Activated naive CD4-positive, alpha-beta T cell treated with anti-CD3 and anti-CD28 coated beads, Interleukin-2, amount 50 U/mL, for 72 hours (primary cell): ENCODE measurements around the gene C19orf73. TPM values are rescaled to one million over a fixed set of nuclear protein-coding genes. Genes with fewer than 3 reads are reported as not detected.
"Not testable (repeated sequence)": the region's sequence is repeated elsewhere in the genome, so short reads cannot be mapped to it uniquely, and the experiment has no call there.

Experiments
- ATAC-seq, 2 donors: fragments of 150-1000 bp; cut with Tn5 transposase; 2 replicates each; pipeline ENCODE4 v1.10.0; 2021; ENCODE audit warnings: mild to moderate bottlenecking in 2 of 2, moderate library complexity in 2 of 2
- DNase-seq, 2 donors: peaks; one replicate each; pipeline ENCODE4 v3.0.0; 2021 to 2022; ENCODE audit warnings: low spot score in 2 of 2
- H3K27ac Mint-ChIP-seq, 2 donors: one replicate each; pipeline ENCODE4 v1.8.0; 2022; ENCODE audit warnings: mild to moderate bottlenecking in 2 of 2, mixed read lengths in 2 of 2
- H3K36me3 Mint-ChIP-seq, 2 donors: one replicate each; pipeline ENCODE4 v1.8.0; 2022; ENCODE audit warnings: mixed read lengths in 2 of 2
- H3K9me3 Mint-ChIP-seq, 2 donors: one replicate each; pipeline ENCODE4 v1.8.0; 2022; ENCODE audit warnings: mixed read lengths in 2 of 2
- total RNA-seq, 2 donors: library from RNA; stranded (reverse); gene quantifications; one replicate each; pipeline ENCODE4 v1.2.3, GENCODE V29; 2022

The C19orf73 gene
- total RNA-seq, 2 donors from 2014 or later: 1.1 TPM

DNA sequence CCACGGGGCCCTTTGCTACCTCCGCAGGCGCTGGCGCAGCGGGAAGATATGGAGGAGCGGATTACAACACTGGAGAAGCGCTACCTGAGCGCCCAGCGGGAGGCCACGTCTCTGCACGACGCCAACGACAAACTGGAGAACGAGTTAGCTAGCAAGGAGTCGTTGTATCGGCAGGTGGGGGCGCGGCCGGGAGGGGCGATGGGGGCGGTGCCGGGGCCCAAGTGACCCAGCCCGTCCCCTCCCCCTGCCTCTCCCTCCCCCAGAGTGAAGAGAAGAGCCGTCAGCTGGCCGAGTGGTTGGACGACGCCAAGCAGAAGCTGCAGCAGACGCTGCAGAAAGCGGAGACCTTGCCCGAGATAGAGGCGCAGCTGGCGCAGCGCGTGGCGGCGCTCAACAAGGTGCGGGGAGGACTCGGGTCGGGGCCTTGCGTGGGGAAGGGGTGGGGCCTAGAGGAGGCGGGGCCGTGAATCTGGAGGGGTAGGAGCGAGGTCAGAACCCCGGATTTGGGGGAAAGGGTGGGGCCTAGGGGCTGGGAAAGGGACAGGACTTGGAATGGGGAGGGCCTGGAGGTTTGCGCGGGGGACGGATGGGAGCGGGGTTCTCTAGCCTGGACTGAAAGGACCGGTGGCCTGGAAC is 14.1 kb upstream of the C19orf73 start:
- Mint-ChIP-seq H3K9me3 (peaks cover 0 to 7% of the 10 kb centered on the region in 2 donors), H3K36me3 (peaks cover 0 to 12% of the 10 kb centered on the region in 2 donors), H3K27ac (no peak overlapping the region)
- peak; percentile 3 to 53 for ATAC-seq
- no peak for DNase-seq

DNA sequence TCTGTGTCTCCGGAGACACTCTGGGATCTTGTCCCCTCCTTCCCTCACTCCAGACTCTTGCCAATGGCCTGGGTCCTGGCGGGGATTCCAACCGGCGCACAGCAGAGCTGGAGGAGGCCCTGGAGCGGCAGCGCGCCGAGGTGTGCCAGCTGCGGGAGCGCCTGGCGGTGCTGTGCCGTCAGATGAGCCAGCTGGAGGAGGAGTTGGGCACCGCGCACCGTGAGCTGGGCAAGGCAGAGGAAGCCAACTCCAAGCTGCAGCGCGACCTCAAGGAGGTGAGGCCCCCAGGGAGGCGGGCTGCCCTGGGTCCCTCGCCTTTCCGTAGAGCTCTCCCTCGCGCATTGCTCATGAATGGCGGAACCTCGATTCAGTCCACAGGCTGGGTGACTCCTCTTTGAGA is 11.4 kb upstream of the C19orf73 start:
- ATAC-seq: no peak

DNA sequence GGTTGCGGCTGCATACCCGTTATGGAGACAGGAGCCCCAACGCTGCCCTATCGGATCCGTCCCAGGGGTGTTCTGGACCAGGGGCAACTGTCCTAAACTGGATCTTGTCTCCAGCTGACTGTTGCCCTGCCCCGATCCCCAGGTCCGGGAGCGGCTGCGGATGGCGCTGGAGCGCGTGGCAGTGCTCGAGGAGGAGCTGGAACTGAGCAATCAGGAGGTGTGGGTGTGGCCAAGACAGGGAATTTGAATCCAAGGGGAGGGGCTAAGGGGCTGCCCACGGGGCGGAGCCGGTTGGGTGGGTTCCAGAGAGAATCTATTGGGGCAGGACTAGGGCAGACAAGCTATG is 10.3 kb upstream of the C19orf73 start:
- ATAC-seq (no peak), DNase-seq (no peak)
- Mint-ChIP-seq H3K36me3 (peaks cover 0 to 7% of the 10 kb centered on the region in 2 donors), H3K27ac (no peak overlapping the region), H3K9me3 (peaks cover 0 to 7% of the 10 kb centered on the region in 2 donors)

More for the DNA sequence above, 11.4 kb upstream of the C19orf73 start:
- DNase-seq: no peak
- Mint-ChIP-seq H3K36me3 (peaks cover 0 to 16% of the 10 kb centered on the region in 2 donors), H3K9me3 (peaks cover 0 to 7% of the 10 kb centered on the region in 2 donors), H3K27ac (no peak overlapping the region)

DNA sequence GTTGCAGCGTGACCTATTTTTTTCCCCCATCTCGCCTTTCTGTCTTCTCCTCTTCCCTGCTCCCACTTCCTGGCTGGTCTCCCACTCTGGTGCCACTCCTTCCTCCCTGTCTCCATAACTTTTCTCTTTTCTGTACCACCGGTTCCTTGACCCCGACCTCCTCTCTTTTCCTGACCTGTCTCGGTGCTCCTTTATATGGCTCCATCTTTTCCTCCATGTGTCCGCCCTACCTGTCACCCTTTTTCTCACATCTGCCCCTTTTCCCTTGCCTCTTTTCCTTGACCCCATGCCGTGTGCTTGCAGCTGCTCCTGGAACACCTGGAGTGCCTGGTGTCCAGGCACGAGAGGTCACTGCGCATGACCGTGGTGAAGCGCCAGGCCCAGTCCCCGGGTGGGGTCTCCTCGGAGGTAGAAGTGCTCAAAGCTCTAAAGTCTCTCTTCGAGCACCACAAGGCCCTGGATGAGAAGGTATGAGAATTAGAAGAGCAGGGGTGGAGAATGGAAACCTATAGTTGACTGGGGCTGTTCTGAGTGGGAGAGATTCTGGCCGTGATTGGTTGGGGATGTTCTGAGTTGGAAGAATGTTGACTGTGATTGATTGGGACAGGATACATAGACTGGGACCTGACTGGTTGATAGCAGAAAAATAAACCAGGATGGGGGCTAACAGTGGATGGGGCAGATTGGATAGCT is 9.7 kb upstream of the C19orf73 start:
- ATAC-seq (no peak), DNase-seq (no peak)
- peaks cover 0 to 7% of the 10 kb centered on the region in 2 donors for H3K9me3 Mint-ChIP-seq
- H3K36me3 Mint-ChIP-seq: peaks cover 0 to 7% of the 10 kb centered on the region in 2 donors
- peak overlapping the region in 1 of 2 donors; percentile 35 for H3K27ac Mint-ChIP-seq

DNA sequence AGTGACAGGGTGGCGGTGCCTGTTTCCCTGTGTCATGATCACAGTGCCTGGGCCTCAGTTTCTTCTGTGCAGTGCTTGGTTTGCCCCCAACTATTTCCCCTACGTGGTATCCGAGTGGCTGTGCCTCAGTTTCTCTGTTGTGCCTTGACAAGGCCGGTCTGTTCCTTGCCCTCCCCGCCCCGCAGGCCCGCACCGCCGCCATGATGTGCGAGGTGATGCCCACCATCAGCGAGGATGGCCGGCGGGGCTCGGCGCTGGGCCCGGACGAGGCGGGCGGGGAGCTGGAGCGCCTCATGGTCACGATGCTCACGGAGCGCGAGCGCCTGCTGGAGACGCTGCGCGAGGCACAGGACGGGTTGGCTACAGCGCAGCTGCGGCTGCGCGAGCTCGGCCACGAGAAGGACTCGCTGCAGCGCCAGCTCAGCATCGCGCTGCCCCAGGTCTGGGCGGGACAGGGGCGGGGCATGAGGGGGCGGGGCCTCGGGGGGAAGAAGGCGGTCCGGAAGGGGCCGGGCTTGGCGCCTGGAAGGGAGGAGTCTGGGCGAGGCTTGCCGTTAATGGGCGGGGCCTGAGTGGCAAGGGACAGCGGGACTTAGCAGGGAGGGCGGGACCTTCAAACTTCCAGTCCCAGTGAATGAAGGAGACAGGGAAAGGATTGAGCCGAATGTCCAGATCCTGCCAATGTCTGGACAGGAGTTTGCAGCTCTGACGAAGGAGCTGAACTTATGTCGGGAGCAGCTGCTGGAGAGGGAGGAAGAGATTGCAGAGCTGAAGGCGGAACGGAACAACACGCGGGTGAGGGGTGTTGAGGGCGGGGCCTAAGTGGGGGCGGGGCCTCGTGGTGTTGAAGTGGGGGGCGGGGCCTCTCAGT is 9.0 kb upstream of the C19orf73 start:
- Mint-ChIP-seq H3K9me3 (peaks cover 0 to 7% of the 10 kb centered on the region in 2 donors), H3K27ac (peak overlapping the region; percentile 35 to 92), H3K36me3 (peaks cover 0 to 7% of the 10 kb centered on the region in 2 donors)
- peak; percentile 94 to 96 for ATAC-seq
- DNase-seq: peak; percentile 95 to 97

DNA sequence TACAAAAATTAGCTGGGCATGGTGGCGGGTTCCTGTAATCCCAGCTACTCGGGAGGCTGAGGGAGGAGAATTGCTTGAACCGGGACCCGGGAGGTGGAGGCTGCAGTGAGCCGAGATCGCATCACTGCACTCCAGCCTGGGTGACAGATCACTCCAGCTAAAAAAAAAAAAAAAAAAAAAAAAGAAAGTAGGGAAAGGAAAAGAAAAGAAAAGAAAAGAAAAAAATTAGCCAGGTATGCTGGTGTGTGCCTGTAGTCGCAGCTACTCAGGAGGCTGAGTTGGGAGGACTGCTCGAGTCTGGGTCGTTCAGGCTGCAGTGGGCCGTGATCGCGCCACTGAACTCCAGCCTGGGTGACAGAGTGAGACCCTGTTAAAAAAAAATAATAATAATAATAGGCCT is 8.3 kb upstream of the C19orf73 start:
- not testable (repeated sequence) for H3K36me3 Mint-ChIP-seq, H3K27ac Mint-ChIP-seq, DNase-seq, ATAC-seq, H3K9me3 Mint-ChIP-seq

DNA sequence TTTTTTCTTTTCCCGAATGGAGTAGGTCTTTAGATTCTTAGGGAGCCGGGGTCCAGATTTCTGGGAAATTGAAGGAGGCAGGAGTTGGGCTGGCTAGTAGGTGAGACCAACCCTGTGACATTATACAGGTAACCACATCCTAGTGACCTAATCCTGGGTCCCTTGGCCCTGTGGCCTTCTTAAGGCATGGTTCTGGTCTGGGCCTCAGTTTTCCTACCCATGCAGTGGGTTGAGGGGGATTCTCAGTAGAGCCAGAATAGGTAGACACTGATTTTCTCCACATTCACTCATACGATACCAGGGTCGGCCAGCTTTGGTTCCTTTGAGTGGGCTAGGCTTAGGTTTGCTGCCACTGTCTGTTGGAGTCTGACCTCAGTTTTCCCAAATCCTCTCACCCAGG is 7.6 kb upstream of the C19orf73 start:
- no peak overlapping the region for H3K27ac Mint-ChIP-seq
- peaks cover 0 to 7% of the 10 kb centered on the region in 2 donors for H3K36me3 Mint-ChIP-seq
- H3K9me3 Mint-ChIP-seq: peaks cover 0 to 7% of the 10 kb centered on the region in 2 donors
- ATAC-seq (no peak), DNase-seq (no peak)

DNA sequence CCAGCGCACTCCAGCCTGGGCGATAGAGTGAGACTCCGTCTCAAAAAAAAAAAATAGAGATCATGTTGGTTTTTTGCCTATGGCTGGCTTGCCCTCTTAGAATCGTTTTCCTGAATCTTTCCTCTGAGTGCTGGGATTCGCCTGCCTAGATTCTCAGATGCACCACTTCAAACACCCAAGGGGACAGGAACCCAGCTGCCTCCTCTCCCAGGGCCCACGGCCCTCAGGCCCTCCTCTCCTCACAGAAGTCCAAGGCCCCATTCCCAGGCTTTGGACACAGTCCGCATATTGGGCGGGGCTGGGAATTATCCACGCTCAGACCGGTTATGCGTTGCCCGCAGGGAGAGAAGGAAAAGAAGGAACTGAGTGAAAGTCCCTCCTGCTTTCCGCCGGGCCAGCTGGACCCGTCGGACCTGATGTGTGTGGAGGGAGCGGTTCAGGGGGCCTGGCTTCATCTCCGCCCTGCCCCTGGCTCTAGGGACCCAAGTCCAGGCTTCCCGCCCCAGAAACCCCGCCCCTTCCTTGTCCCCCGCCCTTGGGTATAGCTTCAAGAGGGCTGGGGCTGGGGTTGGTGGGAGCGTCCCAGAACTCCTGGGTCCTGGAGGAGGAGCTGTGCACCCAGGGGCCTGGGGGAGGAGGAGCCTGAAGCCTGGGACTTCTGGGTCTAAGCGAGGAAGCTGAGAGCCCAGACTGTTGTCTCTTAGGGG is 6.2 kb upstream of the C19orf73 start:
- no peak for DNase-seq
- Mint-ChIP-seq H3K27ac (no peak overlapping the region), H3K9me3 (peaks cover 0 to 7% of the 10 kb centered on the region in 2 donors), H3K36me3 (peaks cover 0 to 7% of the 10 kb centered on the region in 2 donors)
- ATAC-seq: no peak

DNA sequence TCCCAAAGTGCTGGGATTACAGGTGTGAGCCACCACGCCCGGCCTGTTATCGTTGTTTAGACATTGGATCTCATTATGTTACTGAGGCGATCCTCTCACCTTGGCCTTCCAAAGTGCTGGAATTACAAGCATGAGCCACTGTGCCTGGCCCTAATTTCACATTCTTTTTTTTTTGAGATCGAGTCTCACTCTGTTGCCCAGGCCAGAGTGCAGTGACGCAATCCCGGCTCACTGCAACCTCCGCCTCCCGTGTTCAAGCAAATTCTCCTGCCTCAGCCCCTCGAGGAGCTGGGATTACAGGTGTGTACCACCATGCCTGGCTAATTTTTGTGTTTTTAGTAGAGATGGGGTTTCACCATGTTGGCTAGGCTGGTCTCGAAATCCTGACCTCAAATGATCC is 4.3 kb upstream of the C19orf73 start:
- H3K36me3 Mint-ChIP-seq, ATAC-seq, DNase-seq, H3K27ac Mint-ChIP-seq, H3K9me3 Mint-ChIP-seq: not testable (repeated sequence)

DNA sequence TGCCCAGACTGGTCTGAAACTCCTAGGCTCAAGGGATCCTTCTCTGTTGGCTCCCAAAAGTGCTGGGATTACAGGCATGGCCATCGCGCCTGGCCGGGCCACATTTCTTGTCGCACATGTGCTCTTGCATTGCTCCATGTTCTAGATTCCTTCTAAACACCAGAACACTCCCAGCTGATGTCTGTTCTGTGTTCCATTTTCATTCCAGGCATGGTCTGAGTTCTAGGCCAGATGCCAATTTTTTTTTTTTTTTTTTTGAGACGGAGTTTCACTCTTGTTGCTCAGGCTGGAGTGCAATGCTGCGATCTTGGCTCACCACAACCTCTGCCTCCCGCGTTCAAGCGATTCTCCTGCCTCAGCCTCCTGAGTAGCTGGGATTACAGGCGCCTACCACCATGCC is 2.9 kb upstream of the C19orf73 start:
- DNase-seq, H3K27ac Mint-ChIP-seq, H3K9me3 Mint-ChIP-seq, H3K36me3 Mint-ChIP-seq, ATAC-seq: not testable (repeated sequence)

DNA sequence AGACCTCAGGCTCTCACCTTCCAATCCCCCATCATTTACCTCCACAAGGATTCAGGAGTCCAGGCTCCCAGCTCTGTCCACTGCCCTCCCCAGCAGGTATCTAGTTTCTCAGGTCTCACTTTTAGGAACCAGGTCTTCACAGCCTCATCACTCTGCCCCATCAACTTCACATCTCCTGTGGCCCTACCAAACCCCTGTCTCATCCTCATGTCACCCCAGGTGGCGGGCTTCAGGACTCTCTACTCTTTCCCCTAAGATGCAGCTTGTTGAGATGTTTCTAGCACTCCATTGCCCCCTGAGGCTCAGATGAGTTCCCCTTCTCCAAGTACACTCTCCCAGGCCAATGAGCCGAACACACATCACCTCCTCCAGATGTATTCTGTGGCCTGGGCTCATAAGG is 1.9 kb upstream of the C19orf73 start:
- DNase-seq (no peak), ATAC-seq (no peak)
- no peak overlapping the region for H3K27ac Mint-ChIP-seq
- no peaks in the 10 kb centered on the region for H3K9me3 Mint-ChIP-seq
- no peaks in the 10 kb centered on the region for H3K36me3 Mint-ChIP-seq

DNA sequence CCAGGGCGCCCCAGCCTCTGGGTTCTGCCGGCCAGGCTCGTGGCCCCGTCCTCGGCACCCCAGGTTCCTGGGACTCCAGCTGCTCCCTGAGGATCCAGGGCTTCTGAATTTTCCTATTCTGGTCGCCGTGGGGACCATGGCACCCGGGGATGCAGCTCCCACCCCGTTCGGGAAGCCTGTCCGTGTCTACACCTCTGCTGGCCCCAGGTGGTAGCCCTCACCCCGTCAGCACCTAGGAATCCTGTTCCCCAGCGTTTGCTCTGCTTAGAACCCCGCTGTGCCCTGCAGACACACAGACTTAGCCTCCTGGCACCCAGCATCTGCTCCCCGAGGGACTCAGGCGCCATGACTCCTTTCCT is 1.4 kb upstream of the C19orf73 start:
- Mint-ChIP-seq H3K27ac (no peak overlapping the region), H3K9me3 (no peaks in the 10 kb centered on the region), H3K36me3 (no peaks in the 10 kb centered on the region)
- ATAC-seq: no peak
- no peak for DNase-seq

DNA sequence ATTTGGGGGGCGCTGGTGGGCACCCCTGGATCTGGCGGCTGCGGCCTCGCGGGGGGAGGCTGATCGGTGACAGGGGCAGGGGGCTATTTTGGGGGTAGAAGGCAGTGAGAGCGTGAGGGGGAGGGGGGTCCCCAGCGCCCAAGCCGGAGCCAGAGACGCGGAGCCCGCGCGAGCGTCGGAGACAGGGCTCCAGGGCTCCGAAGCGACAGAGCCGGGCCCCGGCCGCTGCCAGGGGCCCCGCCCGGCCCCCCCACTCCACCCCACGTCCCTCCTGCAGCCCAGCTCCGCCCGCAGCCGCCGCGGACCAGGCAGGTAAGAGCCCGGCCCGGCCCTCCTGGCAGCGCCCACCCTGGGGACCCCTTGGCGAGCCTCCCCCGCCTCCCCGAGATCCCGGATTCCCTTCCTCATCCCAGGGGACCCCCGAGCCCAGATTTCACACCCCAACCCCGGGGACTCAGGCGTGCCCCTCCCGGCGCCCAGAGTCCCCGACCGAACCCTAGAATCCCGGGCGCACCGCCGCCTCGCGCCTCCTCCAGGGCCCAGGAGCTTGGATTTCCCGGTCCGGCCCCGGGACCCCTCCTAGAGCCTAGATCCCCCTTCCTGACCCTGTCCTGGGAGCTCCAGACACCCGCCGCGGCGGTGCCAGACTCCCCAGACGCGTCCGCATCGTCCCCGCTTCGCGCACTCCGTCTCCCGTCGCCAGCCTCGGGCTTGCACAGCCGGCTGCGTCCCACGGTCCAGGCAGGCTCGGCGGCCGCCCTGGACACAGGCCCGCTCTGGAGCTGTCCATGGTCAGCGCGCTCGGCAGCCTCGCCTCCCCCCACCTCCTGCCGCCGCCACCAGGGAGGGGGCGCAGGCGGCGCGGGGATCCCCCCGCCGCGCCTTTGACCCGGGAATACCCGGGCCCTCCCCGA is 725 bp upstream of the C19orf73 start, which contains the start of gene PPFIA3:
PPFIA3 (plus strand) TSS at position 134 of the 914 bp plus-strand sequence. CDS start 8,330 bp downstream, outside the sequence.
- ATAC-seq (no peak), DNase-seq (no peak)
- Mint-ChIP-seq H3K9me3 (no peaks in the 10 kb centered on the region), H3K27ac (peak within 1 kb of the TSS; percentile 90 to 96), H3K36me3 (no peaks in the 10 kb centered on the region)

DNA sequence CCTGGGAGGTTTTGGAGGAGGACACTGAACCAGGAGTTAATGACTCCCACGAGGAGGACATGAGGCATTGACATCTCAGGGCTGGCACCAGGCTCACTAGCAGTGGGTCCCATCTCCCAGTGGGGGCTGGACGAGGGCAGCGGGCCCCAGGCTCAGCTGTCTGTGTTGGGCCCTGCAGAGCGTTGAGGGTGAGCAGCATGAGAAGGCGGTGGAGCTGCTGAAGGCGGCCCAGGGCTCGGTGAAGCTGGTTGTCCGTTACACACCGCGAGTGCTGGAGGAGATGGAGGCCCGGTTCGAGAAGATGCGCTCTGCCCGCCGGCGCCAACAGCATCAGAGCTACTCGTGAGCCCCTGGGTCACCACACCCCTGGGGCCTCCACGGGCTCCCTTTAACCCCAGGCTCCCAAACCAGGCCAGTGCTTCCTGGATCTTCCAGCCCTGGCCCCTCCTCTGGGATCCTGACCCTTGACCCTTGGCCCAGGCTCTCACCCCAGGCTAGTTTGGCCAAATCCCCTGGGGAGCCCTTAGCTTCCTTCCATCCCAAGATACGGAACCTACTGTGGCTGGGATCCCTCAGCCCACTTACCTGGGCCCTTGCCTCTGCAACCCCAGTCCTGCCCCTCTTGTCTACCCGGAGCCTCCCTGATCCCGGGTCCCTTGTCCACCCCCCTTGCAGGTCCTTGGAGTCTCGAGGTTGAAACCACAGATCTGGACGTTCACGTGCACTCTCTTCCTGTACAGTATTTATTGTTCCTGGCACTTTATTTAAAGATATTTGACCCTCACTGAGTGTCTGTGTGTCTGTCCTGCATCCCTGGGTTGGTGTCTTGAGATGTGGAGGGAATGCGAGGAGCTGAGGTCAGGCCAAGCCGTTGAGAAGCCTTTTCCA is 1.0 kb downstream of the C19orf73 start:
- no peak for DNase-seq
- ATAC-seq: no peak
- Mint-ChIP-seq H3K36me3 (no peaks in the 10 kb centered on the region), H3K27ac (peak overlapping the region; percentile 90 to 96), H3K9me3 (no peaks in the 10 kb centered on the region)

DNA sequence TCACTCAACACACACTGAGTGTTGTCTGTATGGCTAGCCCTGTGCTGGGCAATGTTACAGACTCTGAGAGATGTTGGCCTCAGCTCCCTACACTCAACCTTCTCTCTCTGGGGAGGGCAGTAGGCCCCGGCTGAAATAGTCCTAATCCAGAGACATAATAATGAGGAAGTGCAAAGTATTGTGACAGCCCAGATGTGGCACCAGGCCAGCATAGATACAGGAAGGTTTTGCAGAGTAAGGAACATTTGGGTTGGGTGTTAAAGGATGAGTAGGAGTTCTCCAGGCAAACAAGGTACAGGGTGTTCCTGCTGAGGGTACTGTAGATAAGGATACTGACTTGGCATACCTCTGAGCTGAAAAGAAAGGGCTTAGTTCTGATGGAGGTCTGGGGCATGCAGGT is 2.4 kb downstream of the C19orf73 start:
- DNase-seq (no peak), ATAC-seq (no peak)
- no peaks in the 10 kb centered on the region for H3K9me3 Mint-ChIP-seq
- H3K36me3 Mint-ChIP-seq: no peaks in the 10 kb centered on the region
- no peak overlapping the region for H3K27ac Mint-ChIP-seq
